GM21737 (cell line): ENCODE results near the gene DDAH1.

Source experiments
- ATAC-seq: cut with Tn5 transposase; IDR thresholded peaks from one replicate; pipeline ENCODE4 v1.9.1; 2021; ENCODE audit warnings: mild to moderate bottlenecking, moderate library complexity; ENCODE audit not compliant: unreplicated experiment

Gene DDAH1

DNA sequence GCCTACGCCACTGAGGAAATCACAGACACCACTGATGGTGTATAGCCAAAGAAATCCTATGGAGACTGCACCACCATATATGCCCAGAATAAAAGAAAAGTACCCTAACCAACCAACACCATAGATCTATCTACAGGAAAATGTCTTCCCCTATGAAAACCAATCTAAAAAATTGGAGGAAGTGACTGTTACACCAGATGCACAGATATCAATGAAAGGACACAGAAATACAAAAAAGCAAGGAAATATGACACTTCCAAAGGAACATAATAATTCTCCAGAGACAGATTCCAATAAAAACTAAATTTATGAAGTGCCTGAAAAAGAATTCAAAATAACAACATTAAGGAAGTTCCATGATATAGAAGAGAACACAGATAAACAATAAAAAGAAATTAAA lies 131.8 kb downstream of the DDAH1 start:
- ATAC-seq, result no peak

DNA sequence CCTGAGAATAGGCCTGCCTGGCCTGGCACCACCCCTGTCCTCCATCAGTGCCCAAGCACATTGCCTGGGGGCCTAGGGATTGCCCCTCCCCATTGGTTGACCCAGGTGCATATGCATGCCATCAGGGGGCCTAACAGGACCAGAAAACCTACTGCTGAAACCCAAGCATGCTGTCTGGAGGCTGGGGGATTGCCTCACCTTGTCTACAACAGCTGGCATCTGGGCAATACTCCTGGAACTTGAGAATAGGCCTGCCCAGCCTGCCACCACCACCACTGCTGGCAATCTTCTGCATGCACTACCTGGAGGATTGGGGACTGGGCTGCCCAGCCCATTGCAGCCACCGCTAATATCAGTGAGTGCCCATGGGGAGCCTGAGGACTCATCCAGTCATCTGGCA lies 132.4 kb downstream of the DDAH1 start:
- no peak for ATAC-seq

DNA sequence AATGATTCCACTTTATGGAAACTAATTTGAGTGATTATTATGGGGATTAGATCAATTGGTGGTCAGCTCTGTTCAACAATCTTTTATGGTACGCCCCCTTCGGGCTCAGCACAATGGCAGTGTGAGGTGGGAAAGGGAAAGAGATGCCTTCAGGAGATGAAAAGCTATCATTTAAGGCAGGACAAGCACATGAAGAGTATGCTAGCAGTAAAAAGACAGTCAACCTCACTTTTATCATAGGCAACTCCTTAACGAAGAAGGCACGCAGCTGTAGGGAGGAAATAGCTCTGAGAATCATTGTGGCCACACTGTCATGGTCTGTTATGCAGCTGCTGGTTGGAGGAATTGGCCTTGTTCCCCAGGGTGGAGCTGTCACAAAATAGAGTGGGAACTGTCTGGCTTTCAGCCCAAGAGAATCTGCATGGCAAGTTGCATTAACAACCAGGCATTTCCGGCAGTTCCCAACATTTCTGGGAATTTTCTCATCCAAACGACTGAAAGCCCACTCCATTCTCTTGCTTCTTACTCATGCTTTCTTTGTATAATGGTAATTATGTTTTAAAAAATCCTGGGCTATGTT lies 134.2 kb downstream of the DDAH1 start:
- ATAC-seq, result peak; percentile 68

DNA sequence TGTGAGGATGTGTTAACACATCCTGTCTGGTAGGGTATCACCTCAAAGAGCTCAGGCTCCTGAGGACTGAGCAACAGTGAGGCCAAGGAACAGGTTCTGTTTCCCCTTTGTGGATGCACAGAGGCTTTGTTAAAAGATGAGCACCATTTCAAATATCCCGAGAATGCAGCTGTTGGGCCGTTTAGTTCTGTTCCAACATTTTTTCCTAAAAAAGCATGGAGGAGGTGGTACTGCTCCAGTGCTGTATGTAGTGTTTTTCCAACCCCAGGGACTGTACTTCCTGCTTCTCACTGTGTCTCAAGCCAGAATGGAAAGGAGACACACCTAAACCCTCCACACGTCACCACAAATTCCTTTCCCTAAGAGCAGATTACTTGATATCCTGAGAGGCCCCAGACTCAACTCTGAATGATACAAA lies 134.7 kb downstream of the DDAH1 start:
- no peak for ATAC-seq

DNA sequence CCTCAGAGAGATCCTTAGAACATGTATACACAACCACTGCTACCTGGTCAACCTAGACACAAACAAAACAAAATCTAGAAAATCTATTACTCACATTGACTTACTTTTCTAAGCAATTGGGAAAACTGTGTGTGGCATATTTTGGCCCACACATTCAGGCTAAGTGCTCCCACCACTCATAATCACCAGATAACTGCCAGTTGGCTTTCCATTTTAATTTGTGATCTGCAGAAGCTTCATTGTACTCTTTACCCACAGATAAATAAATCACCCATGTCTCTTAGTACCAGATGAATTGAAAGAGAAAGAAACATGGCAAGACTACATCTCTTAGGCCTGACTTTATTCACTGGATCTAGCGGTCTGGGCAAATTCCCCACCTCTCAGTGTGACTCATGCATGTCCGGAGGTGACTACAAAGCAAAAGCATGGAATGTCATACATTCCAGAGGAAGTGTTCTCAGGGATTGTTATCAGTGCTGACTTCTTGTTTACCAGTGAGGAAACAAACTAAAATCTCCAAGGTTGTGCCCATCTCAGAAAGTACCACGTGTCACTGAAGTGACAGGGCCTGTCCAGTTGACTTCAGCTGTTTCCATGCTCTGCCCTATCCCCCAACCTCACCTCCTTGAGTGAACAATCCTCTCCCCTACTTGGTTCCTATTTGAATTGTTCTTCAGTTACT lies 136.1 kb downstream of the DDAH1 start:
- ATAC-seq, result no peak

DNA sequence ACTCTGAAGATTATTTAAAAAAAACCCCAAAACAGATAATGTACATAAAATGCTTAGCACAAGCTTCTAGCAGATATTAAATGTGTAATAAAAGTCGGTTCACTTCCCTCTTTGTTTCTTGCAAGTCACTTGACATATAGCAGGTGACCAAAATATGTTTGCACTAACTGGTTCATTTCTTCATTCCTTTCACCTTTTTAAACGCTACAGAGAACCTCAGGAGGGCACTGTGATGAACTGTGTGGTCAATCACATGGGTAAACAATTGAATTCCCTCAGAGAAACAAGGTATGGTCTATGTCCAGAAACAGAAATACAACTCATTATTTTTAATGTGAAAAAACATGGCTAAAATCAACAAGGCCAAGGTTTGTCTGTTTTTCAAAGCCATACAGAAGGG lies 137.2 kb downstream of the DDAH1 start:
- ATAC-seq, result no peak

DNA sequence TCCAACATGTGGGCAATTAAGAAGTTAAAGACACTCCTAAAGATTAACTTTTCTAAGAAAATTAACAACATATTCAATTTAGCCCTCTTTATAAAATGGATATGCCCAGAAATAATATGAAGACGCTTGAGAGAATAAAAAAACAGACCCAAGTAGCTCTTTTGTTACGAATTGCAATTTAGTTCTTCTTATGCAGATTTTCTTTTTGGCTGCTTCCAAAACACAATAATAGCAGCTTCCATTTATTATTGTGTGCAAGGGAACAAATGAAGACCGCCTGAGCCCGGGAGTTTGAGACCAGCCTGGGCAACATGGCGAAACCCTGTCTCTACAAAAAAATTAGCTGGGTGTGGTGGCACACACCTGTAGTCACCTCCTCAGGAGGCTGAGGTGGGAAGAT lies 138.1 kb downstream of the DDAH1 start:
- ATAC-seq, result no peak

DNA sequence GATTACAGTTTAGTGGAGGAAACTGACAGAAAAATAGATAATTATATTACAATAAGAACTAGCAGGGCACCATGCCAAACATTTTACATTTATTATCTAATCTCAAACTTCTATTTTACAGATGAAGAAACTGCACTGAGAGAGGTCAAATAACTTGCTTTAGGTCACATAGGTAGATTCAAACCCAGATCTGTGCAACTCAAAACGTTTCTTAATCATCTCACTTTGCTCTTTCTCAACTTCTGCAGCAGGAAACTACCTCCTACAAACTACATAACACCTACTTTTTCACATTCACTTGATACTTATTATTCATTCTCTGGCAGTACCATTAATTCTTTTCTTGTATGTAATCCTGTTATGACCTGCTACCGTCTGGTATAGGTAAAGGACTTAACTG lies 138.6 kb downstream of the DDAH1 start:
- no peak for ATAC-seq

DNA sequence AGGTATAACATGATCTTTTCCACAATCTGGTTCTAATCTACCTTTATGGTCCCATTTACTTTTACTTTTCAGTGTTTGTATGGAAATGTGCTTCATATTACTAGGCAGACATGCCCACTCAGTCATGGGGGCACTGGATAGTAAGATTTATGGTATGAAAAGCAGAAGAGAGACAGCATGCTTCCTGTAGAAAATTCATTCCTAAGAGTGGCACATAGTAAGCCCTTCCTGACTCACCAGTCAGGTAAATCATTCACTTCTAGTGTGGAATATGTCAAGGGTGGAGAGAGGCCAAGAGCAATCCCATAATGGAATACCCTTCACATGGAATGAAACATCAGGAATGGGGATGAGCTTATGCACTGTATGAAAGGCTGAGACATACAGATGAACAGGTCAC lies 139.0 kb downstream of the DDAH1 start:
- ATAC-seq, result no peak

DNA sequence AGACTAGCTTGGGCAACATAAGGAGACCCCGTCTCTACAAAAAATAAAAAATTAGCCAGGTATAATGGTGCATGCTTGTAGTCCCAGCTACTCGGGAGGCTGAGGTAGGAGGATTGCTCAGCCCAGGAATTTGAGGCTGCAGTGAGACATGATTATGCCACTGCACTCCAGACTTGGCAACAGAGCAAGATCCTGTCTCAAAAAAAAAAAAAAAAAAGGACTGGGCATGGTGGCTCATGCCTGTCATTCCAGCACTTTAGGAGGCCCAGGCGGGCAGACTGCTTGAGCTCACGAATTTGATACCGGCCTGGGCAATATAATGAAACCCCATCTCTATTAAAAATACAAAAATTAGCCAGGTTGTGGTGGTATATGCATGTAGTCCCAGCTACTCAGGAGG lies 141.2 kb downstream of the DDAH1 start:
- no peak for ATAC-seq

DNA sequence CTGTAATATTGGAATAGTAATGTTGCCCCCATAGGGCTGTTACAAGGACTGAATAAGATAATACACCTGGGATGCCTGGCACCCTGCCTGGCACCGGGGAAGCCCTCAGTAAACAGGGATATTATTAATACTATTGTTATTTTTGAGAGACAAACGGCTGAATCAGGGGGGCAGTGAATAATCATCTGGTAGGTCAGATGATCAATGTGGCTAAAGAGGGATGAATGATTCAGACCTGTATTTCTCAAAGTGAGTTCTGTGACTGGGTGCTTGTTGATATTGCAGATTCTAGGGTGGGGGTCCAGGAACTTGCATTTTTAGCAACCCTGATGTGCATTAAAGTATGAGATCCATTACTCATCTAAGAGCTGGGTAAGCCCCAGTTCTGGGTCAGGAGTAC lies 142.3 kb downstream of the DDAH1 start:
- no peak for ATAC-seq

DNA sequence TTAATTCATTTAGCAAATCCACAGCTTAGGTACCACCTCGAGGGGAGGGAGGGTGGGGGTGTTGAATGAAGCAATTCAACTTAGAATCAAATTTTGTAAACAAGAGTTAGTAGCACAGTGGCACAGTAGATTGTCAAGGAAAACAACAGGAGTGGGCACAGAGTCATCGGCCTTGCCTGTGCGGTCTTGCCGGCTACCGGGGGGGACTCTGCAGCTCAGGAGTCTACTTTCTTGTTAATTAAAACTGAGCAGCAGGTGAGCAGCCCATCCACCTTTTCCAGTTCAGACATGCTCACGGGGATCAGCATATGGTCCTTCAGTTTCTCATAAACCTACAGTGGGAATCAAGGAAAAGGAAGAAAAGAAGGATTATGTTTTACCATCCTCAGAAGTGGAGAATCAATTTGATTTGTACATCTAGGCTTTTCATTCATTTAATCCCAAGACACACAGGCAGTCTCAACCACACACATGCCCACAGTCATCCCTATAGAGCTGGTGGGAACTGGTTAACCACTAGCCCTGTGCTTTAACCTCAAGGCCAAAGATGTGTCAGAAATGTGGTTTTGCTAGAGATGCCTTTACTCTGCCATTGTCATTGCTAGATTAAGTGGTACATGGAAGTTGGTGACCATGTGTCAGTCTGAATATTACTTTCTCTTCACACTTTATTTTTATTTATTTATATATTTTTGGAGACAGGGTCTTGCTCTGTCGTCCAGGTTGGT lies 143.6 kb downstream of the DDAH1 start:
- no peak for ATAC-seq

DNA sequence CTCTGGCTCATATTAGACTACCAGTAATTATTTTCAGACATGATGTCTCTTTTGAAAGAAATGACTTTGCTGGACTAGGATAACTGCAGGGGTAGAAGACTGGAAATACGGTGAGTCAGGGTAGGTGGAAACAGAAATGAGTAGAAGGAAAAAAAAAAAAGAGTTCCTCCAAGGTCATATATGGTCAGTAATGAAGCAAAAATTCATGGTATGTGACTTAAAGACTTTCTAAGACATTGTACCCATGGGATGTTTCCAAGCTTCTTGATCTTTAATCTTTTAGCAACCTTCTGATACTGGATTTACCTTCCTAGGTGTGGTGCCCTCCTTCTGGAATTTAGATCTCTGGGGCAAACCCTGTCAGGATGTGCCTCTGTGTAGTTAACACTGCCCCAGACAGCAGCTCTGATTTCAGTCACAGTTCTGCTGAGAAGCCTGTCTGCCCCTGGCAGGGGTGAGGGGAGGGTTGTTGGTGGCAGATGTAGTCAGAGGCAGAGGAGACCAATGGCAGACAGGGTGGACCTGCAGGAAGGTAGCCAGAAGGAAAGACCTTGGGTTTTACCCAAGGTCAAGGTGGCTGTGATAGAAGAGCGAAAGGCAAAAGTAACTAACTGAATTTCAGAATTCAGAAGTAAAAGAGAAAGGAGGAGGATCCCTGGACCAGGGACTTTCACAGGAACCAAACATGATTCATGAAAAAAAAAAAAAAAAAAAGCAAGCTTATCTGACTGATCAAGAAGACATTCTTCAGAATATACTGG lies 144.4 kb downstream of the DDAH1 start:
- ATAC-seq, result no peak

DNA sequence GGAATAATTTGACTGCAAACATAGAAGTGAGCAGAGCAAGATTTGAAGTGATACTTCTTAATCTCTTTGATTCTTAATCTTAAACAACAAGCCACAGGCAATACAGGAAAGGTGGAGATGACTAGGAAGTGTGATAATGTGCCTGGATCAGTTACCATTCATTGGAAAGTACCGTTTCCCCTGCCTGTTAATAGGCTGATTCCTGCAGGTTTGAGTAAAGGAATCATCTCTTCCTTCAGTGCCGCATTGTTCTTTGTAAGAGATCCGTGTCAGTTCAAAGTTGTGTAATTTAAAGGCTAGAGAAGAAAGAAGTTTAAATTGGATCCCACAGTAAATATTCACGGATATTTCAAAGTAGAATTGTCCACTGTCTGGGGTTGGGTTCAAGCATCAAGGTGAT lies 145.0 kb downstream of the DDAH1 start:
- ATAC-seq, result no peak

DNA sequence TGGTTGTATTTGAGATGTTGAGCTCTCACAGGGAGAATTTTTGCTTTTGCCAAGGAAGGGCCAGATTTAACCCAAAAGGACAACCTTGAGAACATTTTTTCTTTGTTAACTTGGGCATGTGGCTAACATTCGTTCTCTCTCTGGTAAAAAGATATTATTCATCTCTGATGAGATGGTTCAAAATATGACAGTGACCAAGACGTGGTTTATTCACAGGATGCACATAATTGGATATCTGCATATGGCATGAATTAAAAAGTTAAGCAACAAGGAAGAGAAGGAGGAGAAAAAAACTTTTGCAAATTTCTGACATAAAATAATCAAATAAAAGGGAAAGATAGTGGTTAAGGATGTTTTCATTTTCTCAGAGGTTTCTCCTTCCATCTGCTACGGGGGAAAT lies 145.5 kb downstream of the DDAH1 start:
- ATAC-seq, result no peak

DNA sequence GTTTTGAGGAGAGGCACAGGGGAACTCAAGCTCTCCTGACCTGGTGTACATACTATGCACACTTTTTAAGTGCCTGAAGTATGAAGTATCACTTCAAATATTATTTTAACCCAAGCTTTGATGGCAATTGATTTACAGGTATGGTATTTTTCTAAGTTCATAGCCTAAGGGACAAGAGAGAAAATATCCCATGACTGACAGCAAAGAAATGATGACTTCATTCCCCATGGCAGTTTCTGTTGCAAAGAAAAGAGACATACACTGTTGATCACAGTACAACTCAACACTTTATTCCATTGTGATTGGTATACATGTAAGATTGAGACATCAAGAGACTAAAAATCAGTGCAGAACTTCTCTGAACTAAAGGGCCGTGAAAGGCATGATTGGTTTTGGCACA lies 146.7 kb downstream of the DDAH1 start:
- ATAC-seq, result no peak

DNA sequence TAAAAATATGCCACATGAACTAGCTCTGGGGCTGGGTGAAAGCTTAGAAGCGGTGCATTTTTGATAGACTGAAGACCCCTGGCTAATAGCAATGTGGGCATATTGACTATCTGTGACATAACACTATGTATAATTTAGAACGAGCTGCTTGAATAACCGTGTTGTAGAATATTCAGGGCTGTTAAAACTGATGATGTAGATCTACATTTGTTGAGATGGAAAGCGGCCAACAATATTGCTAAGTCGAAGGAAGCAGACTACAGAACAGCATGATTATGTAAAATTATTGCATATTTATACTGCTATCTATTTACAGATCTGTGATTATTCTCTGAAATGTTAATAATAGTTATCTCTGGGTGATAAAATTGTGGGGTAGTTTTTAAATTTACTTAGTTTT lies 147.4 kb downstream of the DDAH1 start:
- no peak for ATAC-seq

DNA sequence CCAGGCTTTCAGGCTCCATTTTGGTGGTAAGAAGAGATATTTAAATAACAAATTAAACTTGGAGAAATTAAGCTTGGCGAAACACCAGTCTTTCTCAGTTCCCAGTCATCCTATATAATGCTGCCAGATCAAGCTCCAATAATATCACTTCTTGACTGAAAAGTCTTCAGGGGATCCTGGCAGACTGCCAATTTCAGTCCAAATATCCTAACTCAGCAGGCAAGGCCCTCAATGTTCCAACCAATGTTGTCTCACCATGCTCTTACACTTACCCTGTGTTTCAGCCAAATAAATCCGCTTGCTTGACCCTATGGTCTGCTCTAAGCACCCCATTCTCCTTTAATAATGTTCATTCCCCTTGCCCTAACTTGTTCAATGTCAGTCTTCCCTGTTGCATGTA lies 148.6 kb downstream of the DDAH1 start:
- ATAC-seq, result no peak

DNA sequence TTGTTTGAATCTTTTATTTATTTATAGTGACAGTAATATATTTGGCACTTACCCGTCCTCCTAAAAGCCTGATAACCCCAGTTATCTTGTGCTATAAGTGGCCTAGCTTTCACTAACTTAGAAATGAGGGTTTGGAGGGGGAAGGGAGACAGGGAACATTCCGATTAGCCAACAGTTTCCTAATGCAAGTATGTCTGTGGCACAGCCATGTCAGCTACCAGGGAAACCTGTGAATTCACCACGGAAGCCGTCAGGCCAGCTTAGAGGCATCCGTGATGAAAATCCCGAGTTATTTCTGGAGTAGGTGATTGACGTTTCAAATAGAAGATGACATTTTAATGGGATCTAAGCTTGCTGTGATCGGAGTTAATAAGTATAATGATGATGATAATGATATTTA lies 149.2 kb downstream of the DDAH1 start:
- ATAC-seq, result no peak

DNA sequence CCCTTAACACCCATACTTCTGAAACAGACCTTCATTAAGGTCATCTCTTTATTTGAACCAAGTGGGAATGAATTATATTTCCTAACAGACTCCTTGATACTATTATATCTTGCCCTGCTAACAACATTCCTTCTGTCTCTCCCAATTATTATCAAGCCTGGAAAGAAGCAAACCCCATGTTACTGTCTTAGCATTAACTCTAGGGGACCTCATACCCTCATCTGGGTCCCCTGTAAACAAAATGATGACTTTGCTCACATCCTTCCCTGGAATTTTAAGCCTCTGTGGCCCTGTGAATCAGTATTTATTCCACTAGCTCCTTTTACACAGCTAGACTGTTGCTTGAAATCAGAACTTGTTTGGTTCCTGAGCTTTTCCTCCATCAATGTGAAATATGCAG lies 150.2 kb downstream of the DDAH1 start:
- ATAC-seq, result no peak

DNA sequence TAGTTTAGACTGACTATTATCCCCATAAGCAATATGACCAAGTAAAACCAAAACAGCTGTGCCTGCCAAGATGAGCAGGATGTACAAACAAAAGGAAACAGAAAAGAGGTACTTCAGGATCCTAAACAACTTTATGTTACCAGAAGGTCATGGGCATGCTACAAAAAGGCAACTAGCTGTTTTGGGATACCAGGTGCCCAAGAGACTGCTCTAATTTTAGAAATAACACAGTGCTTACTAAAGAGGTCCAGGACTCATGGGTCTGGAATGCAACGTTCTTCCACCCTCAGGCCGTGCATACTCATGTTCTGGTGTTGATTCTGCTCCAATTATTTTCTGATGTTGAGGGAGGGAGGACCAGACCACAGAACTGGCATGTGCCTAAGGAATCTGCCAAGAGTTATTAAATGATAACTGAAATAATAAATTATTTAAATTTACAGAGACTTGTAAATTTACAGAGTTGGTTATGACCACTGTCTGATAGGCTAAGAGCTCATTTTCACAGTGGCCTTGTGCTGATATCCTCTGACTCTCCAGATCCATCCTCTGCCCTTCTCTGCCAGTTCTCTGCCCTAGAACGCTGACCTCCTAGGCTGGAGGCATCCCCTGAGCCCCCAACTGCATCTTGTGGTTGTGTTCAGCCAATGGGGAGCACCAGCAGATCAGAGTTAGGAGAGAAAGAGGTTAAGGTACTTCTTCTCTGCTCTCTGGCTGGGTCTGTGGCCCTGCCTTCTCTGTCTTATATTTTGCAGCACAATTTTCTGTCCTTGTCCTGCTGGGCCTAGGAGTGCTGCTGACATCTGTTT lies 150.9 kb downstream of the DDAH1 start:
- ATAC-seq, result no peak
